ENCODE measurements around the gene INPP5F.
"Not testable (repeated sequence)": the region's sequence is repeated elsewhere in the genome, so short reads cannot be mapped to it uniquely, and the experiment has no call there.

INPP5F gene

DNA sequence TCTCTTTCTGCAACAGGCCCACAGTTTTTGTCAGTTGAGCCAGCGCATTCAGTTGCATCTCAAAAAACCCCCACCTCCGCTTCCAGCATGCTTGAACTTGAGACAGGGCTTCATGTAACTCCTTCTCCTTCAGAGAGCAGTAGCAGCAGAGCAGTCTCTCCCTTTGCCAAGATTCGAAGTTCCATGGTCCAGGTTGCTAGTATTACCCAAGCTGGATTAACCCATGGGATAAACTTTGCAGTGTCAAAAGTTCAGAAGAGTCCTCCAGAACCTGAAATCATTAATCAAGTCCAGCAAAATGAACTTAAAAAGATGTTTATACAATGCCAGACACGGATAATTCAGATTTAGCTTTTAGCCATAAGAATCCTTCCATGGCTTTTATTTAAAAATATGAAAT lies 101.6 kb downstream of the INPP5F start:
- no peak for DNase-seq

DNA sequence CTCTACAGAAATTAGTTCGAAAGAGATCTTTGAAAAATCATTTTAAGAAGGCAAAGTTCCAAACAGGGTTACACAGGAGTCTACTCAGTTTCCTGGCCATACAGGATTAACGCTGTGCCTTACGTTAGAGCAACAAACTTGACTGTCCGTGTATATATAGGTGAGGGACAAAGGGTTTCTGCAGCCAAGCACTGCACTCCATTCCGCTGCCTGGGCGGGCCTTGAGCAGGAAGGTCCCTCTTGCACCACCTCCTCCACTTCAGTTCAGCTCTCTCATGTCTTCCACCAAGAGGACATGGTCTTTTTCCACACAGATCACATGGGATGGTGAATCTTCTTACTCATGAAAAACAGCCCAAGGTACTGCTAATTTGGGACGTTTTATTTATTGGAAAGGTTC lies 103.6 kb downstream of the INPP5F start:
- no peak for DNase-seq

- no peak for DNase-seq
Measured at GRCh38 chr10:119830851-119831250, 105.0 kb downstream of the INPP5F start.

- no peak for DNase-seq
Measured at GRCh38 chr10:119831656-119832055, 105.8 kb downstream of the INPP5F start.

DNA sequence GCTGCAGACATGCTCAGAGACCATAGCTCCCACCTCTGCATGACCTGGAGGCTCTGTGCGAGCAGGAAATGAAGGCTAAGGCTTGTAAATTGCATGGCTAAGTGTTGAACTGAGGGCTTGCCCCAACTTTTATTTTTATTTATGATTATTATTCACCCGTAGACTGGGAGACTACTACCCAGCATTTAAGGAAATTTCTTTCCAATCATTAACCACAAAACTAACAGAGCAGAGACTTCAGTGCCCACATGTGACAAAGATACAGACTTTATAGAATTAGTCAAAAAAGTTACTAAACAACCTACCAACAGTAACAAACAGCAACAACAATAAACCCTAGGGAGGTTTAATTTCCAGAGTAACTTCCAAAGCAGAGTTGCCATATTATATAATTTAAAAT lies 107.1 kb downstream of the INPP5F start:
- DNase-seq, result no peak

DNA sequence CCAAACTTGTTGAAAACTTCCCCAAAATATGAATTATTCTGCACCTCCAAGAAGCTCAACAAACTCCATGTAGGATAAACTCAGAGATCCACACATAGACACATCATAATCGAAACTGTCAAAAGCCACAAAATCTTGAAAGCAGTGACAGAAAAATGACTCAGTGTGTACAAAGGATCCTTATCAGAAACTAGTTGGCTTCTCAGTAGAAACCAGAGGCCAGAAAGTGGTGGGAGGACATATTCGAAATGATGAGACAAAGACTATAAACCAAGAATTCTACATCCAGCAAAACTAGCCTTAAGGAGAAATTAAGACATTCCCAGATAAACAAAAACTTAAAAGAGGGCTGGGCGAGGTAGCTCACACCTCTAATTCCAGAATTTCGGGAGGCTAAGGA lies 108.3 kb downstream of the INPP5F start:
- DNase-seq, result no peak

GRCh38 chr10:119845656-119846055 lies 119.8 kb downstream of the INPP5F start:
- DNase-seq, result no peak

DNA sequence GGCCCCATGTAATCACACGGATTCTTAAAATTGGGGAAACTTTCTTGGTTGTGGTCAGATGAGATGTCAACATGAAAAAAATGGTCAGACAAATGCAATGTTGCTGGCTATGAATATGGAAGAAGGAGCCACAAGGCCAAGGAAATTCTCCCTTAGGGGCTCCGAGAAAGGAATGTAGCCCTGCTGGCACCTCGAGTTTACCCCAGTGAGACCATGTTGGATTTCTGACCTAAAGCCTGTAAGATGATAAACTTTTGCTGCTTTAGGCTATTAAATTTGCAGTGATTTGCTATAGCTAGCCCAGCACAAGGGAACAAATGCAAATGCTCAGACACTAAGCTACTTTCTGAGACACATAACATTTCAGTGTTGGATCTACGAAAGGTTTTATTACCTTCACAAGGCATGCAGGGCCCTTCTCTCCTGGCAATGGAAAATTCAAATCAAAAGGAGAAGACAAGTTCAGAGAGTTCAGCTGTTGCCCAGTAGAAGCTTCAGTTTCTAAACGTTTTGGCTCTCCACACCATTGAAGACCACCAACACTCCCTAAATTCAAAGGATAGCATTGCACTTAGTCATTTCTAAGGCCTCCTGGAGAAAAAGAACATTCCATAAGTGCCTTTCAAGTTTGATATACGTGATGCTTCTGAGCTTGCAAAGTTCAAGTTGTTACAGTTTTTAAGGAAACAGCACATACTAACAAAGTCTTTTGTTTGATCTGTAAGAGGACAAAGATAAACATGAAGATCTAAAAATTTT lies 123.4 kb downstream of the INPP5F start:
- no peak for DNase-seq

- DNase-seq, result no peak
Measured at GRCh38 chr10:119849944-119850343, 124.1 kb downstream of the INPP5F start.

GRCh38 chr10:119852277-119852676 lies 126.4 kb downstream of the INPP5F start:
- DNase-seq, result no peak

DNA sequence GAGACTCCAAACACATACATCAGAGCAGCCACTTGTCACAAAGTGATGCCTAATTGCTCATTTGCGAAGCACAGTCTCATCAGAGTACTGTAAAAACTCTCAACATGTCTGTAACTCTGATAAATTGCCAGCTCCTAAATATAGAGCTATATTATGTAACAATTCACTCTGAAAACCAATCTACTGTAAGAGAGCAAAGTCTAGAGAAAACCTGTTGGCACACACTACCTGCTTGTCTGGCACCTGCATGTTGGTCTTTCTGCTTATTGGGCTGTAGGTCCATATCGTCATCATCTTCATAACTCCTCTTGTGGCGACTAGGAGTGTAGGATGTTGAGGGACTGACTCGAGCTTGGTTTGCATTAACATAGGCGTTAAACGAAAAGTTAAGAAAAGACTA lies 127.0 kb downstream of the INPP5F start:
- DNase-seq, result no peak

- no peak for DNase-seq
Measured at GRCh38 chr10:119853574-119853973, 127.7 kb downstream of the INPP5F start.

DNA sequence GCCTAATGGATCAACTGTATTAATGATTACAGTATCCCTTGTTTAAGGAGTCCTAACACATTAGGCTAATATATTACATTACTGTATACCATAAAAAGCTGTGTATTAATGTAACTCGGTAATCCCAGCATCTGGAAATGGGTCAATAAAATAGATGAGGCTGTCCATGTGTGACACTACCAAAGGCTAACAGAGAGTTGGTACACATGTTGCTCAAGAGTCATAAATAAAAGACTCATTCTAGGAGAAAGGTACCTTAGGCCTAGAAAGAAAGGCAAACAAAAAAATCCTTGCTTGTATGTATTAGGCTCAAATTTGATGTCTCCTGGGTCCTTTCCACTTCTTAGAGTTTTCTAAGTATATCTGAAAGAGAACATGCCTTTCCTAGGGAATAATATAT lies 132.2 kb downstream of the INPP5F start:
- DNase-seq, result no peak

- peak; percentile 14 for DNase-seq
Measured at GRCh38 chr10:119859420-119860258, 133.8 kb downstream of the INPP5F start.

GRCh38 chr10:119860866-119861607 lies 135.2 kb downstream of the INPP5F start:
- DNase-seq, result no peak

DNA sequence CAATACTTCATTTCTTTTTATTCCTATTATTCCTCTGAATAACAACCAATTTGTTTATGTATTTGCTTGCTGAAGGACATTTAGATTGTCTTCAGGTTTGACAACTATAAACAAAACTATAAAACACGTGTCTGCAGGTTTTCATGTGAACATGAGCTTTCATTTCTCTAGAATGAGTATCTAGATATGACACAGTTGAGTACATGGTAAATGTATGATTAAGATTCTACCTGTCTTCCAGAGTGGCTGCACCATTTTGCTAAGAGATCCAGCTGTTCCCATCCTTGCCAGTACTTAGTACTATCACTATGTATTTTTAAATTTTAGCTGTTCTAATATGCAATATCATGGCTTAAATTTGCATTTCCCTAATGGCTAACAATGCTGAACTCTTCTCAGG lies 136.7 kb downstream of the INPP5F start:
- no peak for DNase-seq

DNA sequence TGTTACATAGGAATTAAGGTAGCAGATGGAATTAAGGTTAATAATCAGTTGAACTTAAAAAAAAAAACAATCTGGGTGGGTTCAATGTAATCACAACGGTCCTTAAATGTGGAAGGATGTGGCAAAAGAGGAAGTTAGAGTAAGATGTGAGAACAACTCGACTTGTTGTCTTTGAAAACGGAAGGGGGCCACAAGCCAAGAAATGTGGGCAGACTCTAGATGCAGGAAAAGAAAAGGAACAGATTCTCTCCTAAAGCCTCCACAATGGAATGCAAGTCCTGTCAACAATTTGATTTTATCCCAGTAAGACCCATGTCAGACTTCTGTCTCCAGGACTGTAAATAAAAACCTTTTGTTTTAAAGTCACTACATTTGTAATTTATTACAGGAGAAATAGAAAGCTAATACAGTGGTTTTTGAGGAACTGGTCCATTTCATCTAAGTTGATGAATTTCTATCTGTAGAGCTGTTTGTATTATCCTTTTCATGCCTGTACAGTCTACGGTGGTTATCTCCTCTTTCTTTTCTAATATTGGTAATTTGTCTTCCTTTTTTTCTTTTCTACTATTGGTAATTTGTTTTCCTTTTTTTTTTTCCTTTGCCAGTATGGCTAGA lies 138.2 kb downstream of the INPP5F start:
- DNase-seq, result no peak

- no peak for DNase-seq
Measured at GRCh38 chr10:119865699-119866240, 139.9 kb downstream of the INPP5F start.

GRCh38 chr10:119867317-119867716 lies 141.5 kb downstream of the INPP5F start:
- DNase-seq, result no peak

GRCh38 chr10:119869398-119869797 lies 143.5 kb downstream of the INPP5F start:
- not testable (repeated sequence) for DNase-seq

DNA sequence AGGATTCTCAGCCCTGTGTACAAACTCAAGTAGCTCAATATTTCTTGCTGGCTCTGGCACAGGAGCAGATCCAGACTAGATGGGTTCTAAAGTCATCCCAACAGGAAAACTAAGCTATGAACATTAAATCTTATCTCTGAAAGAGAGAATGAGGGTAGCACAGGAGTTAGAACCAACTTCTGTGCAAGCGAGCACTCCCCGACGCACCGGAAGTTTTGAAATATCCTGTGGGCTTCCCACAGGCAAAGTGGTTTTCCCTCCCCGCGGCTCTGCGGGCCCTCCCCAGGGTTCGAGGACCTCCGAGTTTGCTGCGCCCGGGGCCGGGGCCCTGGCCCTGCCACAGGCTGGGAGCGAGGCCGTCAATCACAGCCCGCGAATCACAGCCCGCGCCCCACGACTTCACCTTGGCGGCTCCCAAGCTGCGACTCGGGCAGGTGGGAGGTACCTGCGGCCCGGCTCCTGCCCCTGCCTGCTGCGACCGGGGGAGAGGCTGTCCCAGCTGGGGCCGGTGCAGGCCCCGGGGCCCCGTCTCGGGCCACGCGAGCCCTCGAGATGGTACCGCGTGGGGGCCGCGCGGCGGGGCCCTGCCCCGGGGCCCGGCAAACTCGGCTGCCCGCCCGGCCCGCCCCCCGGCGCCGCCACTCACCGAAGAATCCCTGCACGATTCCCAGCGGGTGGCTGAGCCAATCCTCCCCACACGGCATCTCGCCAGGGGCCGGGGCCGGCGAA lies 146.2 kb downstream of the INPP5F start:
- no peak for DNase-seq

GRCh38 chr10:119872610-119872859 lies 146.7 kb downstream of the INPP5F start, which contains the start of gene MCMBP:
MCMBP (minus strand) TSS chr10:119872843; CDS start chr10:119872584, 259 bp downstream.
- no peak for DNase-seq
